Glutamatergic neuron (in vitro differentiated cells): ENCODE data around the gene GRB2. TPM values are rescaled to one million over a fixed set of nuclear protein-coding genes. Genes with fewer than 3 reads are reported as not detected.

ENCODE experiments used
- DNase-seq: peaks from one replicate; pipeline ENCODE4 v3.0.0; 2022
- H3K27ac Mint-ChIP-seq: one replicate; pipeline ENCODE4 v1.8.0; 2020; ENCODE audit warnings: mild to moderate bottlenecking, mixed read lengths, inconsistent platforms; ENCODE audit not compliant: unreplicated experiment
- H3K27me3 Mint-ChIP-seq: one replicate; pipeline ENCODE4 v1.8.0; 2020; ENCODE audit warnings: mild to moderate bottlenecking, moderate library complexity, mixed read lengths, inconsistent platforms; ENCODE audit not compliant: unreplicated experiment
- H3K36me3 Mint-ChIP-seq: one replicate; pipeline ENCODE4 v1.8.0; 2020; ENCODE audit warnings: mild to moderate bottlenecking, mixed read lengths, inconsistent platforms; ENCODE audit not compliant: unreplicated experiment
- H3K4me1 Mint-ChIP-seq: one replicate; pipeline ENCODE4 v1.8.0; 2020; ENCODE audit warnings: mild to moderate bottlenecking, low read depth, mixed read lengths, inconsistent platforms; ENCODE audit not compliant: unreplicated experiment
- H3K4me3 Mint-ChIP-seq: one replicate; pipeline ENCODE4 v1.8.0; 2020; ENCODE audit warnings: mild to moderate bottlenecking, mixed read lengths, inconsistent platforms; ENCODE audit not compliant: unreplicated experiment
- H3K9me3 Mint-ChIP-seq: one replicate; pipeline ENCODE4 v1.8.0; 2020; ENCODE audit warnings: mild to moderate bottlenecking, moderate library complexity, mixed read lengths, inconsistent platforms; ENCODE audit not compliant: unreplicated experiment
- total RNA-seq: library from RNA; stranded (reverse); fragmentation: NEBNext Ultra II Directional; extraction: Animal tissue kit (Norgen Biotek cat#: 25700); gene quantifications from one replicate; pipeline ENCODE4 v1.2.1, GENCODE V29; 2021; ENCODE audit not compliant: unreplicated experiment
- TF ChIP-seq, protein P1 (sequence below): fragments of 200-600 bp; sonication (generic); IDR thresholded peaks from one replicate; pipeline ENCODE4 v1.5.0; 2021; ENCODE audit not compliant: partially characterized antibody, unreplicated experiment

The GRB2 gene
- total RNA-seq, 1 donor from 2014 or later = 148 TPM

DNA sequence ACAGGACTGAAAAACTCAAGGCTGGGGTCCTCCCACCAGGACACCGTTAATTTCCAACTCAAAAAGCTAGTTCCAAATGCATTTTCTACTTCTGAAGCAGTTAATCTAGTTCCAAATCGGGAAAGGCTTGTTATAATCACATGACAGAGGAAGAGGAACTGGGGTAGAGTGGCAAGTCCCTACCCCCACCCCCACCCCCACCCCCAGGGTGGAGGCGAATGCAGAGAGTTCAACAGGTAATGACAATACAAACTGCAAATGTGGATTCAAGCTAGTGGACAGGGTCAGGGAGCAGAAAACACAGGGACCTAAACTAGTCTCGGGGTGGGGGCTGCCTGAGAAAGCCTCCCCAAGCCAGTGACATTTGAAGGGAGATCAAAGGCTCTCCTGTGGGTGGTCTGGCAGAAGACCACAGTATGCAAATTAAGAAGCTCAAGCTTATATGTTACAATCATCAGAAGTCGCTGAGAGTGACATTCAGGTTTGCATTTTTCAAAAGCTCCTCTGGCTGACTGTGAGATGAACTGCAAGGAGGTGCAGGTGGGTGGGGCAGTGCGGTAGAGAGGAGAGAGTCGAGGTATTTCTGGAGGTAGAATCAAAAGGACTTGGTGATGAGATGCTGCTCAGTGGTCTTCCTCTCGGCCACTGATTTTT is 59.8 kb downstream of the GRB2 start:
- DNase-seq = no peak
- Mint-ChIP-seq H3K9me3 (no peaks in the 10 kb centered on the region), H3K27me3 (peaks cover 5% of the 10 kb centered on the region), H3K36me3 (no peaks in the 10 kb centered on the region), H3K4me1 (peaks cover 40% of the 10 kb centered on the region), H3K27ac (peak overlapping the region; percentile 44), H3K4me3 (peak overlapping the region; percentile 62)
- TF ChIP-seq, protein P1, sequence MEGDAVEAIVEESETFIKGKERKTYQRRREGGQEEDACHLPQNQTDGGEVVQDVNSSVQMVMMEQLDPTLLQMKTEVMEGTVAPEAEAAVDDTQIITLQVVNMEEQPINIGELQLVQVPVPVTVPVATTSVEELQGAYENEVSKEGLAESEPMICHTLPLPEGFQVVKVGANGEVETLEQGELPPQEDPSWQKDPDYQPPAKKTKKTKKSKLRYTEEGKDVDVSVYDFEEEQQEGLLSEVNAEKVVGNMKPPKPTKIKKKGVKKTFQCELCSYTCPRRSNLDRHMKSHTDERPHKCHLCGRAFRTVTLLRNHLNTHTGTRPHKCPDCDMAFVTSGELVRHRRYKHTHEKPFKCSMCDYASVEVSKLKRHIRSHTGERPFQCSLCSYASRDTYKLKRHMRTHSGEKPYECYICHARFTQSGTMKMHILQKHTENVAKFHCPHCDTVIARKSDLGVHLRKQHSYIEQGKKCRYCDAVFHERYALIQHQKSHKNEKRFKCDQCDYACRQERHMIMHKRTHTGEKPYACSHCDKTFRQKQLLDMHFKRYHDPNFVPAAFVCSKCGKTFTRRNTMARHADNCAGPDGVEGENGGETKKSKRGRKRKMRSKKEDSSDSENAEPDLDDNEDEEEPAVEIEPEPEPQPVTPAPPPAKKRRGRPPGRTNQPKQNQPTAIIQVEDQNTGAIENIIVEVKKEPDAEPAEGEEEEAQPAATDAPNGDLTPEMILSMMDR = no peak

DNA sequence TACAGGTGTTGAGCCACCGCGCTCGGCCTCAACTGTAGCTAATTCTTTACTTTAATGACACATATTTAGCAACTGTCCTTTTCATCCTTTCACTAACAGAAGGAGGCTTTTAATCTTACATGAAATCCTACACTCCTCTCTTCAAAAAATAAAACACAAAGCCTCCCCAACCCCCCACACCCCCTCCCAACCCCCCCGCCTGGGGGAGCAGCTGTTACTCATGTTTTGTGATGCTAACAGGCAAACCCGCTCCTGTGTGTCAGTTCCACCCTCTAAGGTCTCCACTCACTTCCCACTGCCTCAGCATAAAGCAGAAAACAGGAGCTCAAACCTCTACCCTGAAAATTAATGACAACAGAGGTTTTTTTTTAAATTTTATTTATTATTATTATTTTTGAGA is 60.8 kb downstream of the GRB2 start:
- Mint-ChIP-seq H3K4me1 (peaks cover 38% of the 10 kb centered on the region), H3K36me3 (no peaks in the 10 kb centered on the region), H3K27ac (no peak overlapping the region), H3K4me3 (no peak overlapping the region), H3K27me3 (peaks cover 5% of the 10 kb centered on the region), H3K9me3 (no peaks in the 10 kb centered on the region)
- TF ChIP-seq, protein P1 = no peak
- peak; percentile 42 for DNase-seq

DNA sequence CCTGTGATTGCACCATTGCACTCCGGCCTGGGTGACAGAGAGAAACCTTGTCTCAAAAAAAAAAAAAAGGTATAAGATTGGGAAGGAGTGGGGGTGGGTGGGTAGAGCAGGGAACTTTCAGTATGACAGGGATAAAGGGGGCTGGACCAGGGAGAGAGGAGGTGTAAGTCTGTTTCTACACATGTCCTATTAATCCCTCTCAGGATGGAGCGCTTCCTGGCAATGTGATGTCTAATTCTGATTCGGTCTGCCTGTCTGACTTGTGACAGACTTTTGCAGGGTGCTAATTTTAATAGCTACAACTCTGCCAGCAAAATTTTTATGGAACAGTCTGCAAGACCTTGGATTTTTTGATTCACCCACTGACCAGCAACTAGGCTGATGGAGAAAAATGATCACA is 62.5 kb downstream of the GRB2 start:
- H3K27ac Mint-ChIP-seq = no peak overlapping the region
- H3K4me1 Mint-ChIP-seq = peaks cover 44% of the 10 kb centered on the region
- H3K9me3 Mint-ChIP-seq = no peaks in the 10 kb centered on the region
- DNase-seq = no peak
- TF ChIP-seq, protein P1 = no peak
- peaks cover 5% of the 10 kb centered on the region for H3K27me3 Mint-ChIP-seq
- H3K36me3 Mint-ChIP-seq = no peaks in the 10 kb centered on the region
- H3K4me3 Mint-ChIP-seq = no peak overlapping the region

DNA sequence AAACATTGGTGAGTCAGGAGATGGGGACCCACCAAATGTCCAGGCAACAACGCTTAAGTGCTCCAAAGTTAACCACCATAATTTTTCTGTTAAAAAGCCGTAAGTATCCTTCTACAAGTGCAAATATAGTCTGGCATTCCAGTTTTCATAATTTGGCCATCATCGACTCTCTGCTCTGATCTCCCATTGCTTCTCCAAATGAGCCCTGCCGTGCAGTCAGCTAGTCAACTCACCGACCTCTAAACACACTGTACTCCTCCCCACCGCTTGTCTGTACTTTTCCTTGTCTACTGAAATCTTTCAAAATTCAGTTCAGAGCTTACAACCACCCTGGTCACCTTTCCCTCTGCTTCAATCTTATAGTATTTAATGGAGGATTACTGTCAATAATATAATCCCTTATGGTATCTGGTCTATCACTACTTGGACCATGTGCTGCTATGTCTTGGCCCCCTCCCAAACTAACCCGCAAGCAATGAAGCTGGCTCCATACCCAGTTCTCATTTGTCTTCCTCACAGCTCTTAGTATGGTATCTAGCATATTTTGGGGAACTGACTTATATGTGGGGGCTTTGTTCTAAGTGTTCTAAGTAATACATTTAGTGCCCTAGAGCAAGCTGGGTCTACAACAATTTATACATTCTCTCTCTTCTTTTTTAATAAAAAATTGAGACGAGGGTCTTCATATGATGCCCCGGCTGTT is 63.5 kb downstream of the GRB2 start:
- Mint-ChIP-seq H3K4me1 (peaks cover 36% of the 10 kb centered on the region), H3K4me3 (no peak overlapping the region), H3K27me3 (peaks cover 2% of the 10 kb centered on the region), H3K27ac (no peak overlapping the region), H3K9me3 (no peaks in the 10 kb centered on the region), H3K36me3 (no peaks in the 10 kb centered on the region)
- TF ChIP-seq, protein P1 = no peak
- DNase-seq = no peak

DNA sequence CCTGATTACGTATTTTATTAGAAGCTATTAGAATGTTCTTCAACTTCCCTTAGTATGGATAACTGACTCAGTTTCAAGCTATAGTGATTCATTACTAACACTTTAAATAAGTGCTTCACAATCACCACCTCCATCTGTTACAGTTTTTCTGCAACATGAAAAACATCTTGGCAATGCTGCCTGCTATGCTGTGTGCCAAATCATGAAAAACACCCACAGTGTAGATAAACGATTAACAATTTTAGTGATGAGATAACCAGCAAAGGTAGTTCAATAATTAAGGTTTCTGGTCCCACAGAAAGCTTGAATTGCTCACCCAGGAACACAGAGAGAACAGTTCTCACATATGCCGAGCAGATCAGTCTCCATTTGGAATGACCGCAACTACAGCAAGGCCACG is 64.8 kb downstream of the GRB2 start:
- Mint-ChIP-seq H3K27me3 (no peaks in the 10 kb centered on the region), H3K9me3 (no peaks in the 10 kb centered on the region), H3K4me3 (no peak overlapping the region), H3K4me1 (peaks cover 28% of the 10 kb centered on the region), H3K27ac (no peak overlapping the region), H3K36me3 (no peaks in the 10 kb centered on the region)
- TF ChIP-seq, protein P1 = no peak
- no peak for DNase-seq
